GM15510 (cell line): Measurements from ENCODE around the gene SLC6A19.

Source experiments
- POLR2A ChIP-seq: IDR thresholded peaks from 3 replicates; pipeline ENCODE4 v1.6.1; 2011; ENCODE audit warnings: borderline replicate concordance; ENCODE audit not compliant: insufficient read length; ENCODE audit errors: extremely low read depth

SLC6A19 gene

GRCh38 chr5:1207555-1207954 is 6.2 kb downstream of the SLC6A19 start:
- TF ChIP-seq POLR2A = no peak

- no peak for TF ChIP-seq POLR2A
Observed at GRCh38 chr5:1208221-1208742, 6.9 kb downstream of the SLC6A19 start.

GRCh38 chr5:1208743-1209488 is 7.5 kb downstream of the SLC6A19 start:
- TF ChIP-seq POLR2A = no peak

GRCh38 chr5:1209489-1209852 is 8.1 kb downstream of the SLC6A19 start:
- TF ChIP-seq POLR2A = no peak

GRCh38 chr5:1209896-1210776 is 8.7 kb downstream of the SLC6A19 start:
- no peak for TF ChIP-seq POLR2A

GRCh38 chr5:1210832-1211251 is 9.4 kb downstream of the SLC6A19 start:
- no peak for TF ChIP-seq POLR2A

GRCh38 chr5:1211701-1212100 is 10.3 kb downstream of the SLC6A19 start:
- TF ChIP-seq POLR2A = no peak

- no peak for TF ChIP-seq POLR2A
Observed at GRCh38 chr5:1212271-1212670, 10.9 kb downstream of the SLC6A19 start.

- TF ChIP-seq POLR2A = no peak
Observed at GRCh38 chr5:1212881-1213280, 11.5 kb downstream of the SLC6A19 start.

- TF ChIP-seq POLR2A = no peak
Observed at GRCh38 chr5:1213508-1214162, 12.2 kb downstream of the SLC6A19 start.

GRCh38 chr5:1214163-1214935 is 13.0 kb downstream of the SLC6A19 start:
- TF ChIP-seq POLR2A = no peak

- no peak for TF ChIP-seq POLR2A
Observed at GRCh38 chr5:1214936-1215220, 13.5 kb downstream of the SLC6A19 start.

GRCh38 chr5:1215320-1216096 is 14.1 kb downstream of the SLC6A19 start:
- no peak for TF ChIP-seq POLR2A
